ENCODE results near the gene HMCN1.

Gene HMCN1

DNA sequence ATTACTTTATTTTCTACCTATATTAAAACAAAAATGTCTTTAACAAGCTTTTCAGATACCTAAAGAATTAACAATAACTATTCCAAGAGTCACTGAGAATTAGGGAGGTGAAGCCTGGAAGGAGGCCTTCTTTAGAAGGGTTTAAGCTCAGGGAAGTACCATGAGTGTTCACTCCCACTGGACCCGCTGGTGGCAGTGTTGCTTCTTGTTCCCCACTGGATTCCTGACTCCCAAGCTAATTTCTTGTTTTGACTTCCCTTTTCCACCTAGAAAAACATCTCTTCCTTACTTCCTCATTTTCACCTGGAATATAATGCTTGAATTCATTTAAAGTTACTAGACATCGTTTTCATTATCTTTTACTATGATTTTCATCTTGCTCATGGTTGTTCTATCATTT is 264.2 kb downstream of the HMCN1 start:
- no peak overlapping the region for H3K4me3 ChIP-seq (ENCODE audit: low read depth, low read length)
- DNase-seq (ENCODE audit: low read depth, low spot score): no peak
- CTCF ChIA-PET: interaction anchor here (0.8 kb wide), 1 partner anchor 9 kb away, joined by 5 read pairs; no protein-coding TSS in a partner anchor
- POLR2A ChIA-PET: no interaction called here
- TF ChIP-seq, protein P1, sequence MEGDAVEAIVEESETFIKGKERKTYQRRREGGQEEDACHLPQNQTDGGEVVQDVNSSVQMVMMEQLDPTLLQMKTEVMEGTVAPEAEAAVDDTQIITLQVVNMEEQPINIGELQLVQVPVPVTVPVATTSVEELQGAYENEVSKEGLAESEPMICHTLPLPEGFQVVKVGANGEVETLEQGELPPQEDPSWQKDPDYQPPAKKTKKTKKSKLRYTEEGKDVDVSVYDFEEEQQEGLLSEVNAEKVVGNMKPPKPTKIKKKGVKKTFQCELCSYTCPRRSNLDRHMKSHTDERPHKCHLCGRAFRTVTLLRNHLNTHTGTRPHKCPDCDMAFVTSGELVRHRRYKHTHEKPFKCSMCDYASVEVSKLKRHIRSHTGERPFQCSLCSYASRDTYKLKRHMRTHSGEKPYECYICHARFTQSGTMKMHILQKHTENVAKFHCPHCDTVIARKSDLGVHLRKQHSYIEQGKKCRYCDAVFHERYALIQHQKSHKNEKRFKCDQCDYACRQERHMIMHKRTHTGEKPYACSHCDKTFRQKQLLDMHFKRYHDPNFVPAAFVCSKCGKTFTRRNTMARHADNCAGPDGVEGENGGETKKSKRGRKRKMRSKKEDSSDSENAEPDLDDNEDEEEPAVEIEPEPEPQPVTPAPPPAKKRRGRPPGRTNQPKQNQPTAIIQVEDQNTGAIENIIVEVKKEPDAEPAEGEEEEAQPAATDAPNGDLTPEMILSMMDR (IDR thresholded peaks at IDR 0.05; ENCODE audit: insufficient read depth, low read length, missing control alignments): no peak

DNA sequence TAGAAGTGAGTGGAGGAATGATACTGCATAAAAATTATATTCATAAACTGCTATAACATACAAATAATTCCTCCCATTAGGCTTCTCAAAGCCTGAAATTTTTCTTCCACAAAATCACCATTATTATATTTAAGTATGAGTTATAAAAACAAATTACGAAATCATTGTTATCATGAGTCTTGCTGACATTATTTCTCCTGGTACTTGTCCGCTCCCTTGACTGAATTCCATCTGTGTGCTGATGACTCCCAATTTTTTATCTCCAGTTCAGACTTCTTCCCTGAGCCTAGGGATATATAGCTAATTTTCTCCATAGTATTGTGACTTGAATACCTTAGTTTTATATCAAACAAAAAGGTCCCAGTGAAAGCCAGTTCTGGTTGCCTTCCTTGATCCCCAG is 268.2 kb downstream of the HMCN1 start:
- no peak overlapping the region for H3K4me3 ChIP-seq (ENCODE audit: low read depth, low read length)
- TF ChIP-seq, protein P1 (IDR thresholded peaks at IDR 0.05; ENCODE audit: insufficient read depth, low read length, missing control alignments): no peak
- CTCF ChIA-PET: no interaction called here
- POLR2A ChIA-PET: no interaction called here
- DNase-seq (ENCODE audit: low read depth, low spot score): no peak

DNA sequence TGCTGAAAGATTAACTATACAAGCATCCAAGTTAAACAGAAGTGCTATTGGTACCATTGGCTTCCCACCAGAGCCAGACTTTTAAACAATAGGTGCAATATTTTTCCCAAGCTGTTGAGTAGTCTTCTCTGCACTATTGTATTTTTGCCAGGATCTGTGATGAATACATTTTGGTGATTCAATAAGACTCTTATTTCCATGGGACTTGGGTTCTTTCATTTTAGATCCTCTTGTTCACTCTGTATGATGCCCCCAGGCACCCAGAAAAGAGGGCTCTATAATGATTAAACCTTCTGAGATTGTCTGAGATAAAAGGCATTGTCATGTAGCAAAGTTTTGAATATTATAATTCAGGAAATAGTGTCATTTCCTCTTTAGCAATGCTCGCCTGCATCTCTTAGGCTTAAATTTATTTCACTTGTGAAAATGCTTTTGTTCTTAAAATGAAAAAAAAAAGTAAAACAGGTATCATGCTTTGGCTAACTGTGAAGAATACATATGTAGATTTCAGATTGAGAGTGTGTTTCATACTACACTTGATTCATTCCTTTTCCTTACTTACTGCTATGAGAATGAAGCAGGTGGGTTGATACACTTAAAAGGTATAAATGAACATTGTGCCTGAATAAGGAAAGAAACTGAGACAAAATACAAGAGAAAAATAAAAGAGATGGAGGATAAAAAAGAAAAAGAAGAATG is 275.0 kb downstream of the HMCN1 start:
- TF ChIP-seq, protein P1 (IDR thresholded peaks at IDR 0.05; ENCODE audit: insufficient read depth, low read length, missing control alignments): no peak
- POLR2A ChIA-PET: no interaction called here
- H3K4me3 ChIP-seq (ENCODE audit: low read depth, low read length): no peak overlapping the region
- CTCF ChIA-PET: no interaction called here
- peak; percentile 3 for DNase-seq (ENCODE audit: low read depth, low spot score)

DNA sequence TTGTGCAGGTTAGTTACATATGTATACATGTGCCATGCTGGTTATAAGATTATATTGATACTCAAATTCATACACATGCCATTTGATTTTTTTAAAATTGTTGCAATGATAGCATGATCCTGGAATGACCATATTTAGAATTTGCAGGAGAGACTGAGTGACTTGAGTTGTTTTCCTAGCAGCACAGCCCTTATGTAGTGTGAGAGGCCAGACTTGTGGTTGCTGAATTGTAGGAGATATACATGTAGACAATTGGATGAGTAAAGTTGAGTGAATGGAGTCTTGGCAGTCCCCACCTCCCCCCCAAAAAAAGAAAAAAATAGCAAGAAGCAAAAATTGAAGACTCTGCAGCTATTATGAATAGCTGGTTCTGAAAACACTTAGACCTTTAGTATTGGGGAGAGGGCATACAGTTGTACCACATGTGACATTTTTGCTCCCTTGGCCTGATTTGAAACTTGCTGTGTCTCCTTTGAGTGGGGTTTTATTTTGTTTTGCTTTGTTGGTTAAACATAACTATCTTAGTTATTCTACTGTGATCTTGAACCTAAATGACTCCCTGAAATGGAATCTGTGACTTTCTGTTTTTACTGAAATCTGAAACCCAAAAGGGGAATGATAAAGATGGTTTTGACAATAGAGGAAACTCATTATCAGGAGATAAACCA is 280.3 kb downstream of the HMCN1 start:
- CTCF ChIA-PET: no interaction called here
- POLR2A ChIA-PET: no interaction called here
- DNase-seq (ENCODE audit: low read depth, low spot score): peak; percentile 34
- TF ChIP-seq, protein P1 (IDR thresholded peaks at IDR 0.05; ENCODE audit: insufficient read depth, low read length, missing control alignments): no peak
- H3K4me3 ChIP-seq (ENCODE audit: low read depth, low read length): no peak overlapping the region

DNA sequence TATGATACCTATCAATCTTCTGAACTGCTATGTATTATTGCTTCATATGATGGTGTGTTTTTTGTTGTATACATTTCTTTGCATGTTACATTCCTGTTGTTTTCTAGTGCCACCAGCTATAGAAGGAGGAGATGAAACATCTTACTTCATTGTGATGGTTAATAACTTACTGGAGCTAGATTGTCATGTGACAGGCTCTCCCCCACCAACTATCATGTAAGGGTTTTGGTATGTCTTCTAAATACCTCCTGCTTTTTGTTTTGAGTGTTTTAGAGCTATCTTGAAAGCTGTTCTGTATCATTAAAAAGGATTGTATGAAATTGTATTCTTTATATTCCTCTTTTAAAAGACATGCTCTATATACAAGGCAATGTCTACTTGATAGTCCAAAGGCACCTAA is 282.7 kb downstream of the HMCN1 start:
- TF ChIP-seq, protein P1 (IDR thresholded peaks at IDR 0.05; ENCODE audit: insufficient read depth, low read length, missing control alignments): no peak
- POLR2A ChIA-PET: no interaction called here
- CTCF ChIA-PET: no interaction called here
- no peak for DNase-seq (ENCODE audit: low read depth, low spot score)
- no peak overlapping the region for H3K4me3 ChIP-seq (ENCODE audit: low read depth, low read length)

DNA sequence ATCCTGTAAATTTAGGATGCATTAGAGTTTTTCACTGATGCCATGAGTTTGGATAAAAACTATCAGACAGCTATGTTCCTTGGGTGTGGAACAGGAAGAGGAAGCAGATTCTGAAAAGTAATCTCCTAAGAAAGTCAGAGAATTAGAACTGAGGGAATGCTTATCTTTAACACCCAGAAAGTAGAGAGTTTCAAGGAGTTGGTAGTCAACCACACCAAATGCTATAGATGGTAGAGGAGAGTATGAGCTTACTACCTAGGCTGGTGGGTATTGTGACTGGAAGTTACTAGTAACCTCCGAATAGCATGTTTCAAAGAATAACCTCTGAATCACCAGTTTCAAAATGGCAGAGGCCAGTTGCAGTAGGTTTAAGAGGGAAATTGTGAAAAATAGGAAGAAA is 288.0 kb downstream of the HMCN1 start:
- POLR2A ChIA-PET: no interaction called here
- H3K4me3 ChIP-seq (ENCODE audit: low read depth, low read length): no peak overlapping the region
- no peak for DNase-seq (ENCODE audit: low read depth, low spot score)
- TF ChIP-seq, protein P1 (IDR thresholded peaks at IDR 0.05; ENCODE audit: insufficient read depth, low read length, missing control alignments): no peak
- CTCF ChIA-PET: no interaction called here
